22Rv1 (cell line): Measurements from ENCODE around the gene HIVEP2.

Experiments used
- H3K27ac ChIP-seq: fragments of 450-650 bp; 2 replicates; pipeline ENCODE4 v1.5.1; 2017
- CTCF ChIP-seq: fragments of 450-650 bp; IDR thresholded peaks from 2 replicates; pipeline ENCODE4 v1.5.1; 2017; ENCODE audit warnings: mild to moderate bottlenecking
- ZFX ChIP-seq: fragments of 450-650 bp; IDR thresholded peaks from 2 replicates; pipeline ENCODE4 v1.6.1; 2017; ENCODE audit warnings: antibody characterized with exemption, borderline replicate concordance

Gene HIVEP2

GRCh38 chr6:142867355-142867801 lies 77.6 kb downstream of the HIVEP2 start:
- TF ChIP-seq ZFX (no peak), CTCF (no peak)
- no peak overlapping the region for H3K27ac ChIP-seq

GRCh38 chr6:142863981-142864380 lies 81.0 kb downstream of the HIVEP2 start:
- no peak for TF ChIP-seq ZFX
- TF ChIP-seq CTCF = no peak
- no peak overlapping the region for H3K27ac ChIP-seq

- no peak overlapping the region for H3K27ac ChIP-seq
- TF ChIP-seq CTCF = no peak
- no peak for TF ChIP-seq ZFX
Measured at GRCh38 chr6:142861711-142862110, 83.3 kb downstream of the HIVEP2 start.

- TF ChIP-seq ZFX = no peak
- TF ChIP-seq CTCF = no peak
- no peak overlapping the region for H3K27ac ChIP-seq
Measured at GRCh38 chr6:142860498-142860897, 84.5 kb downstream of the HIVEP2 start.

- no peak overlapping the region for H3K27ac ChIP-seq
- TF ChIP-seq ZFX (no peak), CTCF (no peak)
Measured at GRCh38 chr6:142857796-142858555, 87.0 kb downstream of the HIVEP2 start.

GRCh38 chr6:142857233-142857761 lies 87.7 kb downstream of the HIVEP2 start:
- TF ChIP-seq ZFX (no peak), CTCF (no peak)
- no peak overlapping the region for H3K27ac ChIP-seq

GRCh38 chr6:142856624-142857232 lies 88.2 kb downstream of the HIVEP2 start:
- no peak for TF ChIP-seq ZFX
- TF ChIP-seq CTCF = no peak
- H3K27ac ChIP-seq = no peak overlapping the region
